ENCODE data around the gene STAT5B.

- TF ChIP-seq CTCF (IDR thresholded peaks at IDR 0.05) (no peak), POLR2A (IDR thresholded peaks at IDR 0.05) (no peak)
Measured at GRCh38 chr17:42288803-42289610, 12.8 kb upstream of the STAT5B start.
